MG63 (cell line): Measurements from ENCODE around the gene PKN2. TPM values are rescaled to one million over a fixed set of nuclear protein-coding genes. Genes with fewer than 3 reads are reported as not detected.
"Not testable (repeated sequence)": the region's sequence is repeated elsewhere in the genome, so short reads cannot be mapped to it uniquely, and the experiment has no call there.

Source experiments
- DNase-seq: peaks from one replicate; pipeline ENCODE4 v3.0.0-alpha.2; 2020
- H3K27me3 ChIP-seq: fragments of 250-450 bp; sonication (Bioruptor Pico); 2 replicates; pipeline ENCODE4 v1.5.1; 2020; ENCODE audit warnings: mild to moderate bottlenecking, moderate library complexity
- H3K36me3 ChIP-seq: fragments of 250-450 bp; sonication (Bioruptor Pico); 2 replicates; pipeline ENCODE4 v1.5.1; 2020; ENCODE audit warnings: mild to moderate bottlenecking, moderate library complexity
- H3K4me3 ChIP-seq: fragments of 250-450 bp; sonication (Bioruptor Pico); 2 replicates; pipeline ENCODE4 v1.5.1; 2020; ENCODE audit warnings: mild to moderate bottlenecking, moderate library complexity
- H3K9me3 ChIP-seq: fragments of 250-450 bp; sonication (Bioruptor Pico); 2 replicates; pipeline ENCODE4 v1.5.1; 2020; ENCODE audit warnings: mild to moderate bottlenecking, moderate library complexity
- total RNA-seq: library from RNA; depleted of rRNA; stranded (reverse); fragments of >200 nt; shearing (Covaris generic); gene quantifications from 2 replicates; pipeline ENCODE4 v1.2.3, GENCODE V29; 2014; ENCODE audit warnings: low replicate concordance

PKN2 gene
- total RNA-seq, 1 experiment from 2014 or later: 18.0 TPM

- DNase-seq: no peak
- Histone ChIP-seq H3K4me3 (no peak overlapping the region), H3K9me3 (peaks cover 2% of the 10 kb centered on the region; the same call in 1 of the 2 replicates), H3K36me3 (peaks cover 32% of the 10 kb centered on the region), H3K27me3 (no peaks in the 10 kb centered on the region)
These were observed 115.4 kb downstream of the PKN2 start for GRCh38 chr1:88799491-88799890.

DNA sequence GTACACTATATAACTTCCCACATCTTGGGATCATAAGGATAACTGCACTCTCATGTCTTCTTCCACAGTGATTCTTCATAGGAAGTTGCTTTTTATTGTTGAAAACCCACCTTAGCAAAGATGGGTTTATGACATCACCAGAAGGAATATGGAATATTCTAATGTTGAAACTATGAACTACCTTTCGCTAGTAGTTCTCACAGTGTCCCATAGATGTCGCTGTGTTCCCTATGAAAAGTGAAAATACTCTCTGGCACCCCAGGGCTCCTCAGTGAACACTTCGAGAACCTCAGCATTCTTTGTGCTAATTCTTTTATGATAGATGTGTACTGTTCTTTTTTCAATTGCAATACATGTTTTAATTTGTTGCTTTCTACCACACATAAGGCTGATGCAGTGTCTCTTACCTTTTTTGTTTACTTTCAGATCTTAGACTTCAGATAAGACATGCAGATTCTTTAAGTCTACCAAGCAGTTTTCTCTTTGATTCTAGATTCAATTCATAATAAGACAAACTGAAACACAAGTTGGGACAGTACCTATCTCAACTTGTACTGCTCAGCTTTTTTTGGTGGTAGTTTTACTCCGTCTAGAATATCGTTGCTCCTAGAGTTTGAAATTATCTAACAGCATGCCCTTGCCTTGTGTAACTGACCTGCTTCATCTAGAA is 116.4 kb downstream of the PKN2 start:
- no peak for DNase-seq
- H3K9me3 ChIP-seq: peaks cover 2% of the 10 kb centered on the region; the same call in 1 of the 2 replicates
- H3K4me3 ChIP-seq: no peak overlapping the region
- H3K27me3 ChIP-seq: no peaks in the 10 kb centered on the region
- H3K36me3 ChIP-seq: peaks cover 38% of the 10 kb centered on the region

GRCh38 chr1:88801575-88802208 is 117.6 kb downstream of the PKN2 start:
- peak; percentile 5 for DNase-seq
- H3K36me3 ChIP-seq: peaks cover 33% of the 10 kb centered on the region

GRCh38 chr1:88802404-88802803 is 118.3 kb downstream of the PKN2 start:
- peaks cover 2% of the 10 kb centered on the region; the same call in 1 of the 2 replicates for H3K9me3 ChIP-seq
- no peak for DNase-seq
- no peak overlapping the region for H3K4me3 ChIP-seq
- peaks cover 36% of the 10 kb centered on the region for H3K36me3 ChIP-seq
- H3K27me3 ChIP-seq: no peaks in the 10 kb centered on the region

More at GRCh38 chr1:88801575-88802208, 117.6 kb downstream of the PKN2 start:
- Histone ChIP-seq H3K9me3 (peaks cover 2% of the 10 kb centered on the region; the same call in 1 of the 2 replicates), H3K4me3 (no peak overlapping the region), H3K27me3 (no peaks in the 10 kb centered on the region)

- no peak for DNase-seq
- H3K36me3 ChIP-seq: peaks cover 39% of the 10 kb centered on the region
- no peaks in the 10 kb centered on the region for H3K27me3 ChIP-seq
These were observed 118.9 kb downstream of the PKN2 start for GRCh38 chr1:88802950-88803349.

GRCh38 chr1:88803444-88803843 is 119.4 kb downstream of the PKN2 start:
- Histone ChIP-seq H3K36me3 (peaks cover 39% of the 10 kb centered on the region), H3K4me3 (no peak overlapping the region), H3K27me3 (no peaks in the 10 kb centered on the region), H3K9me3 (peaks cover 2% of the 10 kb centered on the region; the same call in 1 of the 2 replicates)
- no peak for DNase-seq

More at GRCh38 chr1:88802950-88803349, 118.9 kb downstream of the PKN2 start:
- no peak overlapping the region for H3K4me3 ChIP-seq
- H3K9me3 ChIP-seq: peaks cover 2% of the 10 kb centered on the region; the same call in 1 of the 2 replicates

- H3K9me3 ChIP-seq: no peaks in the 10 kb centered on the region
- no peaks in the 10 kb centered on the region for H3K27me3 ChIP-seq
- no peak overlapping the region for H3K4me3 ChIP-seq
- peaks cover 9% of the 10 kb centered on the region for H3K36me3 ChIP-seq
- DNase-seq: no peak
These were observed 128.3 kb downstream of the PKN2 start for GRCh38 chr1:88812366-88812765.

GRCh38 chr1:88813471-88813870 is 129.4 kb downstream of the PKN2 start:
- no peak overlapping the region for H3K4me3 ChIP-seq
- H3K27me3 ChIP-seq: no peaks in the 10 kb centered on the region
- no peaks in the 10 kb centered on the region for H3K9me3 ChIP-seq
- peaks cover 8% of the 10 kb centered on the region; the same call in 1 of the 2 replicates for H3K36me3 ChIP-seq
- no peak for DNase-seq

DNA sequence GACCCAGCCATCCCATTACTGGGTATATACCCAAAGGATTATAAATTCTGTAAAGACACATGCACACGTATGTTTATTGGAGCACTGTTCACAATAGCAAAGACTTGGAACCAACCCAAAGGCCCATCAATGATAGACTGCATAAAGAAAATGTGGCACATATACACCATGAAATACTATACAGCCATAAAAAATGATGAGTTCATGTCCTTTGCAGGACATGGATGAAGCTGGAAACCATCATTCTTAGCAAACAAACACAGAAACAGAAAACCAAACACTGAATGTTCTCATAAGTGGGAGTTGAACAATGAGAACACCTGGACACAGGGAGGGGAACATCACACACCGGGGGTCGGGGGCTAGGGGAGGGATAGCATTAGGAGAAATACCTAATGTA is 135.6 kb downstream of the PKN2 start:
- not testable (repeated sequence) for H3K4me3 ChIP-seq, H3K27me3 ChIP-seq, H3K9me3 ChIP-seq, DNase-seq
- peaks cover 18% of the 10 kb centered on the region for H3K36me3 ChIP-seq

- Histone ChIP-seq H3K27me3 (no peaks in the 10 kb centered on the region), H3K9me3 (no peaks in the 10 kb centered on the region), H3K4me3 (no peak overlapping the region), H3K36me3 (peaks cover 3% of the 10 kb centered on the region; the same call in 1 of the 2 replicates)
- DNase-seq: no peak
These were observed 141.6 kb downstream of the PKN2 start for GRCh38 chr1:88825721-88826120.

DNA sequence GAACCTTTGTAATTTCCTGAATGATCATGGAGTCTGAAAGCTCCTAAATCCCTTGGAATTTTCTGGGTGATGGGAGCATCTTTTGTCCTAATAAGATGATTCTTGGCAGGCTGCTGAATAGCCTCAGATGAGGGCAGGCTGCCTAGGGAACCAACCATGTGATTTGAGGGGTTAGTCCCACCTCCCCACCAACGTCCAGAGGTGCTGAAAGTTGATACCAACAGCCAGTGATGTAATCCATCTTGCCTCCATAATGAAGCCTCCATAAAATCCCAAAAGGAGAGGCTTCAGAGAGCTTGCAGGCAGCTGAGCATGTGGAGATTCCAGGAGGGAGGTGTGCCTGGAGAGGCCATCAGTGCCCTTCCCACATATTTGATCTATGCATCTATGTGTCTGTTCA is 163.6 kb downstream of the PKN2 start:
- Histone ChIP-seq H3K4me3 (no peak overlapping the region), H3K9me3 (no peaks in the 10 kb centered on the region), H3K27me3 (no peaks in the 10 kb centered on the region), H3K36me3 (no peaks in the 10 kb centered on the region; the same call in 1 of the 2 replicates)
- no peak for DNase-seq

GRCh38 chr1:88851303-88852063 is 167.4 kb downstream of the PKN2 start:
- no peak for DNase-seq
- H3K4me3 ChIP-seq: no peak overlapping the region
- H3K27me3 ChIP-seq: no peaks in the 10 kb centered on the region
- H3K9me3 ChIP-seq: no peaks in the 10 kb centered on the region
- peaks cover 16% of the 10 kb centered on the region for H3K36me3 ChIP-seq

- Histone ChIP-seq H3K4me3 (no peak overlapping the region), H3K27me3 (no peaks in the 10 kb centered on the region), H3K36me3 (peaks cover 3% of the 10 kb centered on the region; the same call in 1 of the 2 replicates), H3K9me3 (no peaks in the 10 kb centered on the region)
- no peak for DNase-seq
These were observed 183.9 kb downstream of the PKN2 start for GRCh38 chr1:88867743-88868521.

- H3K9me3 ChIP-seq, H3K27me3 ChIP-seq, DNase-seq, H3K36me3 ChIP-seq, H3K4me3 ChIP-seq: not testable (repeated sequence)
These were observed 185.6 kb downstream of the PKN2 start for GRCh38 chr1:88869644-88870043.

DNA sequence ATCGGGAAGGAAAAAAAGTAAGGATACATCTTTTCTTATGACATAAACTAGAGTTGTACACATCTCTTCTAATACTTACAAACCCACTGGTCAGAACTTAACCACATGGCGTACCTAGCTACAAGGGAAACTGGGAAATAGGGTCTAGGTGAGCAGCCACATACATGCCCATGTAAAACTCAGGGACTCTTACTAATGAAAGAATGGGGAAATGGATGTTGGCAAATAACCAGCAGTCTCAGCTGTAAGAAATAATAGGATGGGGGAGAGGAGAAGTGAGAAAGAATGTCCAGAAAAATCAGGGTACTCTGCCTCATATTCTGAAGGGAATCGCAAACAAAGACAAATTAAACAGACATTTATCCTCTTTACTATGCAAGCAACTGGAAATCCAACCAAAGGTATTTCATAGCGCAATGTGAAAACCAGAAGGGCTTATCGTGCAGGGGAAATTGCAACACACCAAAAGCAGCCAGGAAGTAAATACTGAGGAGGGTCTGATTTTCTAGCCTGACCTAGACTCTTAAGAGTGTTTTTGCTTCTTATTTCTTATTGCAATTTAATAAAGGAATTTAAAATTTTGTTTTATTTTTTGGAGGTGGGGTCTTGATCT is 189.8 kb downstream of the PKN2 start:
- no peak for DNase-seq

GRCh38 chr1:88875595-88875994 is 191.5 kb downstream of the PKN2 start:
- H3K4me3 ChIP-seq: no peak overlapping the region
- H3K36me3 ChIP-seq: peaks cover 6% of the 10 kb centered on the region
- no peaks in the 10 kb centered on the region for H3K27me3 ChIP-seq
- no peaks in the 10 kb centered on the region for H3K9me3 ChIP-seq
- no peak for DNase-seq

More for the DNA sequence above, 189.8 kb downstream of the PKN2 start:
- H3K27me3 ChIP-seq: no peaks in the 10 kb centered on the region
- no peaks in the 10 kb centered on the region for H3K9me3 ChIP-seq
- H3K4me3 ChIP-seq: no peak overlapping the region
- peaks cover 6% of the 10 kb centered on the region for H3K36me3 ChIP-seq
